OCI-LY3 (cell line): Measurements from ENCODE around the gene C3orf80.

Experiments used
- H2AFZ ChIP-seq: fragments of 200-600, 300-600 bp; shearing (Covaris generic); 2 replicates; pipeline ENCODE4 v1.6.0; 2014; ENCODE audit warnings: antibody characterized with exemption, low read depth, low read length
- H3K27ac ChIP-seq: fragments of 200-600, 300-600 bp; sonication (generic); 2 replicates; pipeline ENCODE4 v1.5.1; 2014; ENCODE audit warnings: mild to moderate bottlenecking, low read length, moderate library complexity, mixed read lengths
- H3K27me3 ChIP-seq: fragments of 200-600, 300-600 bp; sonication (generic); 2 replicates; pipeline ENCODE4 v1.6.1; 2014; ENCODE audit warnings: low read depth, low read length, mixed read lengths
- H3K36me3 ChIP-seq: fragments of 200-600, 300-600 bp; sonication (generic); replicated peaks from 2 replicates; pipeline ENCODE3; 2014; ENCODE audit warnings: low read depth, low read length, mixed read lengths
- H3K4me1 ChIP-seq: fragments of 300-600, 200-600 bp; sonication (generic); 2 replicates; pipeline ENCODE4 v1.6.1; 2014; ENCODE audit warnings: low read length, mixed read lengths
- H3K4me2 ChIP-seq: fragments of 200-600, 300-600 bp; sonication (generic); 2 replicates; pipeline ENCODE4 v1.6.1; 2014; ENCODE audit warnings: low read length, mixed read lengths
- H3K4me3 ChIP-seq: fragments of 300-600, 200-600 bp; sonication (generic); 2 replicates; pipeline ENCODE4 v1.5.1; 2014; ENCODE audit warnings: antibody characterized with exemption, mild to moderate bottlenecking, low read length, moderate library complexity
- H3K79me2 ChIP-seq: fragments of 300-600, 200-600 bp; shearing (Covaris generic); 2 replicates; pipeline ENCODE4 v1.6.1; 2014; ENCODE audit warnings: mild to moderate bottlenecking, low read length, mixed read lengths
- H3K9ac ChIP-seq: fragments of 300-600, 200-600 bp; shearing (Covaris generic); 2 replicates; pipeline ENCODE4 v1.6.0; 2014; ENCODE audit warnings: mild to moderate bottlenecking, low read length, moderate library complexity
- H3K9me3 ChIP-seq: fragments of 200-600, 300-600 bp; shearing (Covaris generic); 2 replicates; pipeline ENCODE4 v1.6.1; 2014; ENCODE audit warnings: low read length, mixed read lengths; ENCODE audit not compliant: insufficient read depth
- H4K20me1 ChIP-seq: fragments of 200-600, 300-600 bp; sonication (generic); 2 replicates; pipeline ENCODE4 v1.6.1; 2016; ENCODE audit warnings: low read length, mixed read lengths; ENCODE audit not compliant: insufficient read depth
- EZH2phosphoT487 ChIP-seq: fragments of 200-600 bp; shearing (Covaris generic); IDR thresholded peaks from 2 replicates; pipeline ENCODE4 v1.6.1; 2018; ENCODE audit warnings: antibody characterized with exemption, mixed run types, low read depth
- TF ChIP-seq, protein P1 (sequence below): fragments of 200-600, 300-600 bp; sonication (generic); IDR thresholded peaks from 2 replicates; pipeline ENCODE4 v1.5.1; 2014; ENCODE audit warnings: antibody characterized with exemption, low read length, low read depth

Gene C3orf80

DNA sequence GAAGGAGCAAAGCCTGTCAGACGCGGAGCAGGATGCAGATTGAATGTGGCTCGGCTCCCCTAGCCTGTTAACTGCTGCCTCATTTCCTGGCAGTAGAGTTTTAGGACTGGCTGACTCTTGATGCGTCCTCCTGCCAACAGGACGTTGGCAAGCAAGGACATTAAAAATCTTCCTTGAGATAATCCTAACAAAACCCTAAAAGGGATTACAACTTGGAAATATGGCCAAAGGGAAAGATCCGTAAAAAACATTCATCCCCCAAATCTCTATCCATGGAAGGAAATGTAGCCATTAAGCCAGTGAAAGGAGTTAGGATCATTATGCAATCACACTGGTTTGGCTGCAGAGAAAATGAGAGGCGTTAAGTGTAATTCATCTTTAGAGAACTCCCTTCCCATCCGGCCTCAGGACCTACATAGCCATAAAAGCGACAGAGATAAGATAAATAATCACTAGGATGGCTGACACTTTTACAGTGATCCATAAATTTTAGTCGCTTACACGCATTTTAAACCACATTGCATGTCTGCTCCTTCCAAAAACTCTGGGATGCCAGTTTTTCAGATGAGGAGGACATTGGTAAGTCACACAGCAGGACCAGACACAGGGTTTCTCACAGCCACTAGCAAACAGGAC, 44.5 kb upstream of the C3orf80 start:
- H2AFZ ChIP-seq: no peak overlapping the region
- H3K9ac ChIP-seq: no peak overlapping the region
- H3K4me2 ChIP-seq: no peak overlapping the region

DNA sequence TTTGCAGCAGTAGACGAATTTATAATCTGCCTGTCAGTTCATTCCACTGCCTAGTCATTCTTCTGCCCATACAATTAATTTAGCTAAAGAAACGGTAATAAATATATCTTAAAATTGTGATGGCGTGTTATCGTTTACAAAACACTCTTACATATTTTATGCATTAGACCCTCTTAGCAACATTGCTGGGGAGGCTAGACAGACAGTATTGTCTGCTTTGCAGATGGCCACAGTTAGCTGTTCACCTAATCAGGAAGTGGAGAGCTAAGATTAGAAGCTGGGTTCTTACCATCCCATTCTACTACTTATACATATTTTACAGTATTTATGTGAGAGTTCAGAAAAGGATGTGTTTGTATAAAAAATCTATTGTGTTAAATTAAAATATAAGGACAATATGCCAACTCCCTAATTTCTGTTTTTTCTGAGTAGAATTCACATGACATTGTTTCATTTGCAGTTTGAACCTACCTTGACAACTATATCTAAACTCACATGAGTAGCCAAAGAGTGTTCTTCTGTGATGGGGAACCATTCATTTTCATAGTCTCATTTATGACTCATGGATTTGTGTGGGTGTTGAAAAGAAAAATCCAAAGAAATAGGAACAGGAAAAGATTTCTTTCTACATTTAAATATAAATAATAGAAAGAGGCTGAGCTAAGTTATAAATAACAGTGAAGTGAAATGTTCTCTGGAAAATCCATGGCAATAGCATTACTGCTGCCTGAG, 41.7 kb upstream of the C3orf80 start:
- H3K9me3 ChIP-seq: no peaks in the 10 kb centered on the region
- no peaks in the 10 kb centered on the region for H3K4me1 ChIP-seq
- H3K36me3 ChIP-seq: no peaks in the 10 kb centered on the region
- no peak overlapping the region for H3K4me2 ChIP-seq
- H2AFZ ChIP-seq: no peak overlapping the region
- no peak overlapping the region for H3K27ac ChIP-seq
- no peak for TF ChIP-seq EZH2phosphoT487
- TF ChIP-seq, protein P1, sequence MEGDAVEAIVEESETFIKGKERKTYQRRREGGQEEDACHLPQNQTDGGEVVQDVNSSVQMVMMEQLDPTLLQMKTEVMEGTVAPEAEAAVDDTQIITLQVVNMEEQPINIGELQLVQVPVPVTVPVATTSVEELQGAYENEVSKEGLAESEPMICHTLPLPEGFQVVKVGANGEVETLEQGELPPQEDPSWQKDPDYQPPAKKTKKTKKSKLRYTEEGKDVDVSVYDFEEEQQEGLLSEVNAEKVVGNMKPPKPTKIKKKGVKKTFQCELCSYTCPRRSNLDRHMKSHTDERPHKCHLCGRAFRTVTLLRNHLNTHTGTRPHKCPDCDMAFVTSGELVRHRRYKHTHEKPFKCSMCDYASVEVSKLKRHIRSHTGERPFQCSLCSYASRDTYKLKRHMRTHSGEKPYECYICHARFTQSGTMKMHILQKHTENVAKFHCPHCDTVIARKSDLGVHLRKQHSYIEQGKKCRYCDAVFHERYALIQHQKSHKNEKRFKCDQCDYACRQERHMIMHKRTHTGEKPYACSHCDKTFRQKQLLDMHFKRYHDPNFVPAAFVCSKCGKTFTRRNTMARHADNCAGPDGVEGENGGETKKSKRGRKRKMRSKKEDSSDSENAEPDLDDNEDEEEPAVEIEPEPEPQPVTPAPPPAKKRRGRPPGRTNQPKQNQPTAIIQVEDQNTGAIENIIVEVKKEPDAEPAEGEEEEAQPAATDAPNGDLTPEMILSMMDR: no peak
- H3K4me3 ChIP-seq: no peak overlapping the region
- H4K20me1 ChIP-seq: no peaks in the 10 kb centered on the region
- no peak overlapping the region for H3K9ac ChIP-seq
- H3K79me2 ChIP-seq: no peaks in the 10 kb centered on the region
- H3K27me3 ChIP-seq: no peaks in the 10 kb centered on the region

More for the DNA sequence above, 44.5 kb upstream of the C3orf80 start:
- no peak overlapping the region for H3K27ac ChIP-seq
- no peaks in the 10 kb centered on the region for H3K36me3 ChIP-seq
- no peaks in the 10 kb centered on the region for H4K20me1 ChIP-seq
- no peaks in the 10 kb centered on the region for H3K79me2 ChIP-seq
- no peaks in the 10 kb centered on the region for H3K27me3 ChIP-seq
- no peak overlapping the region for H3K4me3 ChIP-seq
- TF ChIP-seq, protein P1: no peak
- no peaks in the 10 kb centered on the region for H3K4me1 ChIP-seq
- peaks cover 8% of the 10 kb centered on the region; the same call in 1 of the 2 replicates for H3K9me3 ChIP-seq

DNA sequence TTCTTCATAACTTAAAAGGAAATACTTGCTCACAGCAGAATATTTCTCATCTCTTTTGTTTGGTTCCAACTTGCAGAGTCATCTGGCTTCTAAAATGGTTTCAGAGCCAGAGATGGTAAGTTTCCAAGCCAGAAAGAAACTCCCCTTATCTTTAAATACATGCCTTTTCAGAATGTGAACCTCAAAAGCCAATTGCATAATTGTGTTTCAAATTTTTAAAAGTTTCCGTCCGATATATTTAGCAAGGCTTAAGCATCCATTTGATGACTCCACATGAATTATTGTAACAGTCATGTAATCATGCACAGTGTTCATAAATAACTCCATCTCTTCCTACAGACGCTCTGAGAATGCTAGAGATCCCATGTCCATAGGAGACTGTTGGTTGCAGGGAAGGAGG, 40.6 kb upstream of the C3orf80 start:
- no peaks in the 10 kb centered on the region for H4K20me1 ChIP-seq
- TF ChIP-seq, protein P1: no peak
- TF ChIP-seq EZH2phosphoT487: no peak
- no peaks in the 10 kb centered on the region for H3K9me3 ChIP-seq
- H3K4me1 ChIP-seq: no peaks in the 10 kb centered on the region
- H3K4me3 ChIP-seq: no peak overlapping the region
- no peak overlapping the region for H3K27ac ChIP-seq
- no peak overlapping the region for H3K9ac ChIP-seq
- H3K27me3 ChIP-seq: no peaks in the 10 kb centered on the region
- no peak overlapping the region for H2AFZ ChIP-seq
- no peak overlapping the region for H3K4me2 ChIP-seq
- no peaks in the 10 kb centered on the region for H3K79me2 ChIP-seq
- H3K36me3 ChIP-seq: no peaks in the 10 kb centered on the region

DNA sequence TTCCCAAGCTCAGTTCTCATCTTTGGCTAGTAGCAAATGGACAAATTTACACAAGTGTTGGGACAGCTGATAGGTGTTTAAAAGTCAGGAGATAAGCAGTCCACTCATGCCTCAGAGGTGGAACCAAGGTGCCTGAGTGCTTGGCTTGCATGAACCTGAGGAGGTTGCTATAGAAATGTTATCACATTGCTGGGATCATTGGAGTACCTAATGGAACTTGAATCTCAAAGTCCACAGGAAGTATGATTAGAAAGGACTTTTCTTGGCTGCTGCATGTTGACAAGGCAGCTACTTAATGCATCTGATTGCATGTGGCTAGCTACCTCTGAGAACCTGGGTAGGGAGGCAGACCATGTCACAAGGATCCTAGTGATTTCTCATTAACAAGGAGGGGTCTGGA, 39.5 kb upstream of the C3orf80 start:
- Histone ChIP-seq H3K4me3 (no peak overlapping the region), H3K9ac (no peak overlapping the region), H2AFZ (no peak overlapping the region), H3K27ac (no peak overlapping the region), H3K27me3 (no peaks in the 10 kb centered on the region), H3K36me3 (no peaks in the 10 kb centered on the region), H3K4me2 (no peak overlapping the region), H3K9me3 (no peaks in the 10 kb centered on the region), H3K79me2 (no peaks in the 10 kb centered on the region), H3K4me1 (no peaks in the 10 kb centered on the region), H4K20me1 (no peaks in the 10 kb centered on the region)
- TF ChIP-seq, protein P1: no peak
- TF ChIP-seq EZH2phosphoT487: no peak
